ENCODE data around the gene HBD.

HBD gene

GRCh38 chr11:5229356-5229755, 4.9 kb downstream of the HBD start (continued):
- TF ChIP-seq ZNF202 (tag by site-specific recombination; IDR thresholded peaks at IDR 0.05; ENCODE audit: borderline replicate concordance) (no peak), ZNF140 (tag by site-specific recombination; IDR thresholded peaks at IDR 0.05) (no peak), ZNF585B (tag by site-specific recombination; IDR thresholded peaks at IDR 0.05) (no peak), ZNF362 (tag by site-specific recombination; IDR thresholded peaks at IDR 0.05) (no peak), ZNF529 (tag by site-specific recombination; IDR thresholded peaks at IDR 0.05; ENCODE audit: insufficient replicate concordance) (no peak)

GRCh38 chr11:5228124-5228523, 6.2 kb downstream of the HBD start:
- no peak overlapping the region for H3K4me3 ChIP-seq (ENCODE audit: low read depth, low read length)
- CTCF ChIA-PET: no interaction called here
- no peaks in the 10 kb centered on the region for H3K4me1 ChIP-seq (ENCODE audit: control insufficient read depth, insufficient read depth, low read length)
- POLR2A ChIA-PET: no interaction called here
- no peak overlapping the region for H3K27ac ChIP-seq (ENCODE audit: extremely low read depth, low read depth, low read length)
- no peak for TF ChIP-seq ZNF274 (IDR thresholded peaks at IDR 0.05; ENCODE audit: low read length)
- no peak for TF ChIP-seq ZNF274 (tag by site-specific recombination; IDR thresholded peaks at IDR 0.05; ENCODE audit: borderline replicate concordance)
- TF ChIP-seq ZNF701 (tag by site-specific recombination; IDR thresholded peaks at IDR 0.05): no peak
- TF ChIP-seq ZNF37A (tag by site-specific recombination; IDR thresholded peaks at IDR 0.05): no peak
- no peak for TF ChIP-seq ZNF837 (tag by site-specific recombination; IDR thresholded peaks at IDR 0.05)
- no peak for TF ChIP-seq ZNF366 (tag by site-specific recombination; conservative IDR thresholded peaks at IDR 0.05)
- no peak for TF ChIP-seq ZNF530 (tag by site-specific recombination; IDR thresholded peaks at IDR 0.05; ENCODE audit: low read depth)
- TF ChIP-seq ZNF132 (tag by site-specific recombination; IDR thresholded peaks at IDR 0.05; ENCODE audit: borderline replicate concordance): no peak
- TF ChIP-seq ZNF585B (tag by site-specific recombination; IDR thresholded peaks at IDR 0.05): no peak
- no peak for TF ChIP-seq AEBP2 (tag by site-specific recombination; IDR thresholded peaks at IDR 0.05; ENCODE audit: borderline replicate concordance)
- no peaks in the 10 kb centered on the region for H3K9me3 ChIP-seq (ENCODE audit: control insufficient read depth, insufficient read depth, low read depth, low read length)
- H3K36me3 ChIP-seq (ENCODE audit: control insufficient read depth in 2 of 2, insufficient read depth in 1 of 2, low read length in 2 of 2): no peaks in the 10 kb centered on the region

GRCh38 chr11:5227681-5228080, 6.6 kb downstream of the HBD start:
- no peak for TF ChIP-seq ZNF274 (IDR thresholded peaks at IDR 0.05; ENCODE audit: low read length)
- TF ChIP-seq ZNF274 (tag by site-specific recombination; IDR thresholded peaks at IDR 0.05; ENCODE audit: borderline replicate concordance): no peak
- no peak for TF ChIP-seq ZNF18 (tag by site-specific recombination; IDR thresholded peaks at IDR 0.05)
- no peak for TF ChIP-seq ZNF610 (tag by site-specific recombination; IDR thresholded peaks at IDR 0.05; ENCODE audit: borderline replicate concordance)
- no peaks in the 10 kb centered on the region for H3K4me1 ChIP-seq (ENCODE audit: control insufficient read depth, insufficient read depth, low read length)
- ChIA-PET POLR2A (no interaction called here), CTCF (no interaction called here)
- no peak overlapping the region for H3K4me3 ChIP-seq (ENCODE audit: low read depth, low read length)
- H3K27ac ChIP-seq (ENCODE audit: extremely low read depth, low read depth, low read length): no peak overlapping the region
- H3K9me3 ChIP-seq (ENCODE audit: control insufficient read depth, insufficient read depth, low read depth, low read length): no peaks in the 10 kb centered on the region
- no peaks in the 10 kb centered on the region for H3K36me3 ChIP-seq (ENCODE audit: control insufficient read depth in 2 of 2, insufficient read depth in 1 of 2, low read length in 2 of 2)

GRCh38 chr11:5226732-5227310, 7.5 kb downstream of the HBD start, which contains the start of gene HBB:
TSS of gene HBB (minus strand) at chr11:5227071. CDS start at chr11:5227021, 50 bp downstream.
- ChIA-PET POLR2A (no interaction called here), CTCF (no interaction called here)
- Histone ChIP-seq H3K36me3 (ENCODE audit: control insufficient read depth in 2 of 2, insufficient read depth in 1 of 2, low read length in 2 of 2) (no peaks in the 10 kb centered on the region), H3K9me3 (ENCODE audit: control insufficient read depth, insufficient read depth, low read depth, low read length) (no peaks in the 10 kb centered on the region), H3K4me3 (ENCODE audit: low read depth, low read length) (no peak within 1 kb of the TSS), H3K4me1 (ENCODE audit: control insufficient read depth, insufficient read depth, low read length) (no peaks in the 10 kb centered on the region), H3K27ac (ENCODE audit: extremely low read depth, low read depth, low read length) (no peak within 1 kb of the TSS)
- TF ChIP-seq ZNF16 (tag by site-specific recombination; IDR thresholded peaks at IDR 0.05; ENCODE audit: low read depth): no peak
- TF ChIP-seq ZNF660 (tag by site-specific recombination; IDR thresholded peaks at IDR 0.05): no peak
- TF ChIP-seq ZNF398 (tag by site-specific recombination; IDR thresholded peaks at IDR 0.05): no peak
- no peak for TF ChIP-seq ZNF555 (tag by site-specific recombination; conservative IDR thresholded peaks at IDR 0.05)
- TF ChIP-seq ZNF488 (tag by site-specific recombination; IDR thresholded peaks at IDR 0.05): no peak
- no peak for TF ChIP-seq ZNF302 (tag by site-specific recombination; IDR thresholded peaks at IDR 0.05; ENCODE audit: low read depth)

All from HEK293 (cell line).